Measurements from ENCODE around the gene CTNND2.

DNA sequence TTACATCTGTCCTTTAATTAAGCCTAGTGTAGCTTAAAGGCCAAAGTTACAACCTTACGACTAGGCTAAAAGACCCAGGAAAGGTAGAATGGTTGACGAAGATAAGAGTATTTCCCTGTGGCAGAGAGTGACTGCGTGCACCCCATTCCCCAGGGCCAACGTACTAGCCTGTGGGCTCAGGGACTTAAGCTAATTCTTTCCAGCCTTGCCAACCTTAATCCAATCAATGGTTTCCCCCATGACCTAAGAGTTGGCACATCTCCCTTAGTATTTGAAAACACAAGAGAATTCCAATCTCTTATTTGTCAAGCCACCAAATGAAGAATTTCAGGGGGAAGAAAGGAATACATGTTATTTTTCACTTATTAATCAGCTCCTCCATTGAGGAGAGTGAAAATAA lies 16.0 kb downstream of the CTNND2 start:
- TF ChIP-seq GABPA (tag; conservative IDR thresholded peaks at IDR 0.05; ENCODE audit: low read depth) (no peak), TAF1 (IDR thresholded peaks at IDR 0.05; ENCODE audit: control insufficient read depth, extremely low read depth, insufficient read depth, low read length, severe bottlenecking) (no peak)
- TF ChIP-seq, protein P1, sequence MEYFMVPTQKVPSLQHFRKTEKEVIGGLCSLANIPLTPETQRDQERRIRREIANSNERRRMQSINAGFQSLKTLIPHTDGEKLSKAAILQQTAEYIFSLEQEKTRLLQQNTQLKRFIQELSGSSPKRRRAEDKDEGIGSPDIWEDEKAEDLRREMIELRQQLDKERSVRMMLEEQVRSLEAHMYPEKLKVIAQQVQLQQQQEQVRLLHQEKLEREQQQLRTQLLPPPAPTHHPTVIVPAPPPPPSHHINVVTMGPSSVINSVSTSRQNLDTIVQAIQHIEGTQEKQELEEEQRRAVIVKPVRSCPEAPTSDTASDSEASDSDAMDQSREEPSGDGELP (CRISPR knock-in tag; IDR thresholded peaks at IDR 0.05; ENCODE audit: borderline replicate concordance) = no peak

Measured in K562 (cell line).